ENCODE measurements around the gene SH3RF2. TPM values are rescaled to one million over a fixed set of nuclear protein-coding genes. Genes with fewer than 3 reads are reported as not detected.
"Not testable (repeated sequence)": the region's sequence is repeated elsewhere in the genome, so short reads cannot be mapped to it uniquely, and the experiment has no call there.

The SH3RF2 gene
- under 1 TPM; 0.38 to 0.48 TPM for total RNA-seq

DNA sequence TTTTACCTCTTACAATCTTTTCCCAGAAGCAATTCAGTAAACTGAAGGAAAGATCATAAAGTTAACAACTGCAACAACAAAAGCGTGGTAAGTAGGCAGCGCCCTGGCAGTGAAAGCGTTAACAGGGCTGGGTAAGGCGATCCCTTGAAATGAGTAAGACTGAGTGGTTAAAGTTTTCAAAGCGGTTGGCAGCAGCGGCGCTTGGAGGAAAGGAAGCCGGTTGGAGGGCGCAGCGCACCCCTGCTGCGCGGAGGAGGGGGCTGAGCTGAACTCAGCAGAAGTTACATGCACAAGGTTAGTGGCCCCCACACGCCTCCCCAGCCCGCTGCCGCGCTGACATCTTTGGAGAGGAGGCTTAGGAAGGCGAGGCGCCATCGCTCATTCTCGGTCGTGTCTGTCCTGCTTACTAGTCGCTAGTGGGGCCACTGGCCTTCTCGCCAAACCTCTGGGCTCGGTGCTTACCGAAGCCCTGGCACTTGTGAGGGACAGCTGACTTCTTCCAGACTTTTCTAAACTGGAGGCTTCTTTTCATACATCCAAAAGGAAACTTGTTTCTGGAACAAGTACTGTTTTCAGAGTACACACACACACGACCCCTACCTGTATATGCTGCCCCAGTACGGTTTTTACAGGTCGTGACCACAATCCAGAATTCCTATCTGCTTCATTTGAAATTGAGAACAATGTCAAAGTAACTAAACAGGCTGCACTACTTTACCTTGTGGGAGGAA is at the start of gene SH3RF2:
Gene SH3RF2, plus strand, starts transcription at position 178 of the 731 bp plus-strand sequence. CDS start 1,351 bp downstream, outside the sequence.
- Mint-ChIP-seq H3K4me3 (peak within 1 kb of the TSS; percentile 59), H3K4me1 (peaks cover 43% of the 10 kb centered on the region), H3K36me3 (ENCODE audit: low read depth) (no peaks in the 10 kb centered on the region), H3K9me3 (no peaks in the 10 kb centered on the region), H3K27me3 (peaks cover 65% of the 10 kb centered on the region), H3K27ac (no peak within 1 kb of the TSS)
- ChIA-PET CTCF (interaction anchor here (2.4 kb wide), 1 partner anchor 9 kb away, joined by 11 read pairs; no protein-coding TSS in a partner anchor), POLR2A (interaction anchor here (1.2 kb wide), 1 partner anchor 10 kb away, joined by 7 read pairs; no protein-coding TSS in a partner anchor)
- peak; percentile 55 for DNase-seq

- H3K27me3 Mint-ChIP-seq = peaks cover 5% of the 10 kb centered on the region
- ChIA-PET CTCF (no interaction called here), POLR2A (no interaction called here)
- no peaks in the 10 kb centered on the region for H3K36me3 Mint-ChIP-seq (ENCODE audit: low read depth)
- H3K4me3 Mint-ChIP-seq = no peak overlapping the region
- DNase-seq = no peak
- no peaks in the 10 kb centered on the region for H3K4me1 Mint-ChIP-seq
- H3K9me3 Mint-ChIP-seq = no peaks in the 10 kb centered on the region
- no peak overlapping the region for H3K27ac Mint-ChIP-seq
Measured at GRCh38 chr5:145887217-145887616, 49.2 kb upstream of the SH3RF2 start.

DNA sequence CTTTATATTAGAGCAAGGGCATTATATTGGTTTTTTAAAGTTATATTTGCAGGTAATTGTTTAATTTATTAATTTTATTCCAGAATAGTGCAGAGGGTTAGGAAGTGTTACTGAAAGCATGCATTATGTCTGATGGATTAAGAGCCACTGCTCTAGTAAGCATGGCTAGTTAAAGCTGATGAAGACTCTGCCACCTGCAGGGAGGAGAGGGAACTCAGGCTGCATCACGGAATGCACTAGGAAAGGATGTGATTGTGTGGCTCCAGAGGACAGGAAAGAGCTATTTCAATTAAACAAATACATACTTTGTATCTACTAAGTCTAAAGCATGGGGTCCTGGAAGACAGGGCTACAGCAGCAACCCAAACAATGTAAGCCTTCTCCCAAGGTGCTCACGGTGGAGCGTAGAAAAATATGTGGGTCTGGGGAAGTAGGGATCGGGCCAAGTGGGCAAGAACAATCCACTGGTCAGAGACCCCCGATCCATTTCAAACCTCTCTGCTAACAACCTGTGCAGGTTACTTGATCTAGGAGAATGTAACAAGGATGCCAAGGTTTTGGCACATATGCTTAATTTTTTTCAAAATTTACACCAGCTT is 48.3 kb upstream of the SH3RF2 start:
- H3K27me3 Mint-ChIP-seq = peaks cover 3% of the 10 kb centered on the region
- H3K36me3 Mint-ChIP-seq (ENCODE audit: low read depth) = no peaks in the 10 kb centered on the region
- H3K4me3 Mint-ChIP-seq = no peak overlapping the region
- DNase-seq = no peak
- ChIA-PET CTCF (no interaction called here), POLR2A (no interaction called here)
- H3K9me3 Mint-ChIP-seq = no peaks in the 10 kb centered on the region
- H3K27ac Mint-ChIP-seq = no peak overlapping the region
- H3K4me1 Mint-ChIP-seq = no peaks in the 10 kb centered on the region

- Mint-ChIP-seq H3K4me1 (no peaks in the 10 kb centered on the region), H3K4me3 (no peak overlapping the region), H3K9me3 (no peaks in the 10 kb centered on the region), H3K27ac (no peak overlapping the region), H3K36me3 (ENCODE audit: low read depth) (no peaks in the 10 kb centered on the region), H3K27me3 (peaks cover 6% of the 10 kb centered on the region)
- ChIA-PET CTCF (no interaction called here), POLR2A (no interaction called here)
- DNase-seq = no peak
Measured at GRCh38 chr5:145889611-145890010, 46.8 kb upstream of the SH3RF2 start.

DNA sequence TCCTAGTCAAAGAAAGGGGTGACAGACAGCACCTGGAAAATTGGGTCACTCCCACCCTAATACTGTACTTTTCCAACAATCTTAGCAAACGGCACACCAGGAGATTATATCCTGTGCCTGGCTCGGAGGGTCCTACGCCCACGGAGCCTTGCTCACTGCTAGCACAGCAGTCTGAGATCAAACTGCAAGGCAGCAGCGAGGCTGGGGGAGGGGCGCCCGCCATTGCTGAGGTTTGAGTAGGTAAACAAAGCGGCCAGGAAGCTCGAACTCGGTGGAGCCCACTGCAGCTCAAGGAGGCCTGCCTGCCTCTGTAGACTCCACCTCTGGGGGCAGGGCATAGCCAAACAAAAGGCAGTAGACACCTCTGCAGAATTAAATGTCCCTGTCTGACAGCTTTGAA is 45.0 kb upstream of the SH3RF2 start:
- POLR2A ChIA-PET; DNase-seq; H3K4me3 Mint-ChIP-seq; H3K4me1 Mint-ChIP-seq; H3K27me3 Mint-ChIP-seq; H3K27ac Mint-ChIP-seq; CTCF ChIA-PET; H3K9me3 Mint-ChIP-seq; H3K36me3 Mint-ChIP-seq (ENCODE audit: low read depth): not testable (repeated sequence)

DNA sequence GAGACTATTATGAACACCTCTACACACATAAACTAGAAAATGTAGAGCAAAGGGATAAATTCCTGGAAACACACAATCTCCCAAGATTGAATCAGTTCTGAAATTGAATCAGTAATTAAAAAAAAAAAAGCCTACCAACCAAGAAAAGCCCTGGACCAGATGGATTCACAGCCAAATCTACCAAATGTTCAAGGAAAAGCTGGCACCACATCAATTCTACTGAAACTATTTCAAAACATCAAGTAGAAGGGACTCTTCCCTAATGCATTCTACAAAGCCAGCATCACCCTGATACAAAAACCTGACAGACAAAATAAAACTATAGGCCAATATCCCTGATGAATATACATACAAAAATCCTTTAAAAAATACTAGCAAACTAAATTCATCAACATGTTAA is 38.2 kb upstream of the SH3RF2 start:
- ChIA-PET POLR2A (no interaction called here), CTCF (no interaction called here)
- Mint-ChIP-seq H3K4me3 (no peak overlapping the region), H3K27me3 (peaks cover 21% of the 10 kb centered on the region), H3K36me3 (ENCODE audit: low read depth) (no peaks in the 10 kb centered on the region), H3K4me1 (no peaks in the 10 kb centered on the region), H3K27ac (no peak overlapping the region), H3K9me3 (peaks cover 4% of the 10 kb centered on the region)
- no peak for DNase-seq

- ChIA-PET POLR2A (no interaction called here), CTCF (no interaction called here)
- Mint-ChIP-seq H3K4me1 (no peaks in the 10 kb centered on the region), H3K9me3 (no peaks in the 10 kb centered on the region), H3K27me3 (peaks cover 17% of the 10 kb centered on the region), H3K36me3 (ENCODE audit: low read depth) (no peaks in the 10 kb centered on the region), H3K4me3 (no peak overlapping the region), H3K27ac (no peak overlapping the region)
- DNase-seq = no peak
Measured at GRCh38 chr5:145902421-145902820, 34.0 kb upstream of the SH3RF2 start.

DNA sequence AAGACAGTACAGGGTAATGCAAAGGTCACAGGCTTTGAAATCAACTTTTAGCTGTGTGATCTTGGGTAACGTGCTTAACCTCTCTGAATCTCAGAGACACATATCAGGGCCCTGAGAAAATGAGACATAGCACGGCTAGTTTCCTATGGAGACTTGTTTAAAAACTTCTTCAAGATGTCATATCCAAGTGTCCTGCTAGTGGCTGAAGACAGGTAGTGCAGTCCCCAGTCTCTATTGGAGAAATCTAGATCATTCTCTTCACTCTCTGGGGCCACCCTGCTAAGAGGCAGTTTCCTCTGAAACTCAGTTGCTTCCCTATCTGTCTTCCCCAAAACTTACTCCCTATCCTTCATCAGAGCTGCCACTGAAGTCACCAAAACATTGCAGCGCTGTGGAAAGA is 33.3 kb upstream of the SH3RF2 start:
- H3K9me3 Mint-ChIP-seq = no peaks in the 10 kb centered on the region
- POLR2A ChIA-PET = no interaction called here
- no peaks in the 10 kb centered on the region for H3K4me1 Mint-ChIP-seq
- peaks cover 17% of the 10 kb centered on the region for H3K27me3 Mint-ChIP-seq
- H3K4me3 Mint-ChIP-seq = no peak overlapping the region
- H3K27ac Mint-ChIP-seq = no peak overlapping the region
- DNase-seq = no peak
- CTCF ChIA-PET = interaction anchor here (0.6 kb wide), 1 partner anchor 78 kb away, joined by 3 read pairs; no protein-coding TSS in a partner anchor
- H3K36me3 Mint-ChIP-seq (ENCODE audit: low read depth) = no peaks in the 10 kb centered on the region

DNA sequence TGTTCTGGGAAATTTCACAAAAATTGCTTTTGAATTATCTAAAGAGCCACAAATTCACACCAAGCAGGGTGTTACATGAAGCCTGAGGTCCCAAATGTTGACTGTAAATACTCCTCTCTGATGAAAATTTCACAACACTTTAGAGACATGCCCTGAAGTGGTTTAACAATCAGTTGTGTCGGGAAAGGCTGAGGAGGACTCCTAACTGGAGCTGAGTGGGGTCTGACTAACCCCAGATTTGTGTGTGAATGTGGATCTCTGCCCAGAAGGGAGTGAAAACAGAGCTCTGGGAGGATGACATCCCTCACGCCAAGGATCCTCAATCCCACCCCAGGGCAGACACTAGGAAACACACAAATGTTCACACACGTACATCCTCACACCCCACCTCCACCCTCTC is 32.5 kb upstream of the SH3RF2 start:
- Mint-ChIP-seq H3K4me1 (no peaks in the 10 kb centered on the region), H3K27ac (no peak overlapping the region), H3K4me3 (no peak overlapping the region), H3K36me3 (ENCODE audit: low read depth) (no peaks in the 10 kb centered on the region), H3K9me3 (no peaks in the 10 kb centered on the region), H3K27me3 (peaks cover 15% of the 10 kb centered on the region)
- POLR2A ChIA-PET = no interaction called here
- CTCF ChIA-PET = interaction anchor here (0.6 kb wide), 1 partner anchor 77 kb away, joined by 3 read pairs; no protein-coding TSS in a partner anchor
- no peak for DNase-seq

DNA sequence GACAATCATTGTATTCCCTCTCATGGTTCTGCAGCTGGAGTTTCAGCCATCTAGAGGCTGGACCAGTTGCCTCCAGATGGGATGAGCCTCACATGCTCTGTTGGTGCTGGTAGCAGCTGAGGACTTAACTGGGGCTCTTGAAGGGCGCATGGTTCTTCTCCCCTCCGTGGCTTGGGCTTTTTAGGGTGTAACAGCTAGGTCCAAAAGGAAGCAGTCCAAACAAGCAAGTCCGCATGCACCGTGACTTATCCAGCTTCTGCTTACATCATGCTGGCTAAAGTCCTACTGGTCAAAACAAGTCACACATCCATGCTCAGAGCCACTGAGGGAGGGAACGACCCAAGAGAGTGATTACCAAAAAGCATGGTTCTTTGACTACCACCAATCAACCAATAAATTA is 31.6 kb upstream of the SH3RF2 start:
- H3K27ac Mint-ChIP-seq = no peak overlapping the region
- ChIA-PET CTCF (no interaction called here), POLR2A (no interaction called here)
- no peaks in the 10 kb centered on the region for H3K9me3 Mint-ChIP-seq
- no peaks in the 10 kb centered on the region for H3K4me1 Mint-ChIP-seq
- H3K27me3 Mint-ChIP-seq = peaks cover 18% of the 10 kb centered on the region
- no peak overlapping the region for H3K4me3 Mint-ChIP-seq
- no peak for DNase-seq
- no peaks in the 10 kb centered on the region for H3K36me3 Mint-ChIP-seq (ENCODE audit: low read depth)

GRCh38 chr5:145906401-145906800 is 30.0 kb upstream of the SH3RF2 start:
- no peak overlapping the region for H3K4me3 Mint-ChIP-seq
- no peaks in the 10 kb centered on the region for H3K36me3 Mint-ChIP-seq (ENCODE audit: low read depth)
- peaks cover 16% of the 10 kb centered on the region for H3K27me3 Mint-ChIP-seq
- DNase-seq = no peak
- ChIA-PET POLR2A (no interaction called here), CTCF (no interaction called here)
- no peaks in the 10 kb centered on the region for H3K4me1 Mint-ChIP-seq
- H3K9me3 Mint-ChIP-seq = no peaks in the 10 kb centered on the region
- H3K27ac Mint-ChIP-seq = no peak overlapping the region

DNA sequence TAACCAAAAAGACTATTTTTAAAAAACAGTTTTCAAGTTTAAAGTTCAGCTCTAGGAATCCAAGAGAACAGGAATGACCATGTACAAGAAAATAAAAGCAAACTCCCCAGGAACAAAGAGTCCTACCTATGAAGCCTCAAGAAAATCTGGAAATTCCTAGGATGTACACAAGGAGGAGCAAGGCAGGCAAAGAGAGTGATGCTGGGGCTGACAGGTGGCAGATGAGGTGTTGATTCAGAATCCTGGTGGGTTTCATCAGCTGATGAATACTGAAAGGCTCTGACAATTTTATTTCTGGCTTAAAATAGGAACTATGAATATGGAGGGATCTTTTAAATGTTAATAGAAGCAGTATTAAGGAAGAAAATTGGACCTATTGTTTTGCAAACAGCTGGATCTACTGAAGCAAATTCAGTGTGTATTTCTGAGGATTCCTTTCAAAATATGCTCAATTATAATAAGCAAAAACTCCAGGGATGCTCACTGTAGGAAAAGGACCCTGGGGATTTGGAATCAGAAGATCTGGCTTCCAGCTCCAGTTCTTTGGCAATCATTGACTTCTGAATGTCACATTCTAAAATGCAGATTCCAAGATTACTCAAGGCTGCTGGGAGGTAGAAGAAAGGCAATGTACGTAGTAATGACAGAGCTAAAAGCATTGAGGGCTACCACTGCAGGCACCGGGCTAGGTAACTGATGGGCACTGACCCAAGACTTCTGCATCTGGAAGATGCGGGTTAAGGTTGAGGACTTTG is 28.0 kb upstream of the SH3RF2 start:
- Mint-ChIP-seq H3K4me1 (no peaks in the 10 kb centered on the region), H3K4me3 (no peak overlapping the region), H3K9me3 (no peaks in the 10 kb centered on the region), H3K27ac (no peak overlapping the region), H3K36me3 (ENCODE audit: low read depth) (no peaks in the 10 kb centered on the region), H3K27me3 (peaks cover 12% of the 10 kb centered on the region)
- no peak for DNase-seq
- POLR2A ChIA-PET = no interaction called here
- CTCF ChIA-PET = interaction anchor here (1.5 kb wide), 1 partner anchor 10 kb away, joined by 3 read pairs; no protein-coding TSS in a partner anchor

- H3K4me1 Mint-ChIP-seq = no peaks in the 10 kb centered on the region
- ChIA-PET CTCF (no interaction called here), POLR2A (no interaction called here)
Measured at GRCh38 chr5:145911164-145911563, 25.2 kb upstream of the SH3RF2 start.

More at GRCh38 chr5:145911164-145911563, 25.2 kb upstream of the SH3RF2 start:
- Mint-ChIP-seq H3K36me3 (ENCODE audit: low read depth) (no peaks in the 10 kb centered on the region), H3K27me3 (peaks cover 10% of the 10 kb centered on the region), H3K27ac (no peak overlapping the region), H3K4me3 (no peak overlapping the region), H3K9me3 (no peaks in the 10 kb centered on the region)
- DNase-seq = no peak

Data from activated CD4-positive, alpha-beta memory T cell treated with anti-CD3 and anti-CD28 coated beads, Interleukin-2, amount 10 ng/mL, durations not matched to agents 7 days and 5 days (primary cell).